HG02884 (cell line): ENCODE data around the gene STYXL1.
"Not testable (repeated sequence)": the region's sequence is repeated elsewhere in the genome, so short reads cannot be mapped to it uniquely, and the experiment has no call there.

Experiments used
- ATAC-seq: cut with Tn5 transposase; IDR thresholded peaks from one replicate; pipeline ENCODE4 v1.9.1; 2021; ENCODE audit warnings: mild to moderate bottlenecking, moderate library complexity; ENCODE audit not compliant: unreplicated experiment

Gene STYXL1

DNA sequence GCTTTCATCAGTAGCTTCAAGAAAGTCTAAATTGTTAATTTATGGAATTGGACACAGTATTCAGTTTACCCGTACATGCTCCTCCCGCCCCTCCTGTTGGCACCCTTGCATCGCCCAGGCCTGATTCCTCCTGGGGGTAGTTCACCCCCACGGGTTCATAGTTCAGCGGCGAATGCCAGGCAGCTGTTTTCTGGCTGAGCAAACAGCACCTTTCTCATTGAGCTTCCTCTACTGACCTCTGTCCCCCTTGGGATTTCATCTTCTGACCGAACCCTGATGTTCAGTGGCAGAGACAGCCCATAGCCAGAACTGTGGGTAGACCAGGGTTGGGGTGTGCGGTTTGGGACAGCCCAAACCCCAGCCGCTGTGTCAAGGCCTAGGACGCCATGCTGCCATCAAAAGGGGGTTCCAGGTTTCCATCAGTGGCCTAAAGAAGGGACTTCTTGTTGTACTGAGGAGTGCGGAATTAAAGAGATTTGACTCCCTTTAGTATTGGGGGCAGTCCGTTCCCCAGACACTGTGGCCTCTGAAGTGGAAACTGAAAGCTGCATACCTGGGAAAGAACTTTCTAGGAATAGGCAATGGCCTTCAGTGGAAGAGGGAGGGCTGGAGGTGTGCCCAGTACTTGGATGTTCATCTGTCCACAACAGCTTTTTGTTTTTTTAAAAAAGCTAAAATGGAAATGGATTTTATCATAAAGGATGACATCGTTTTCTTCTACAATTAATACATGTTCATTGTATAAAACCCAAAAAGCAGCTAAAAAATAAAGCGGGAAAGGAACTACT is 19.1 kb upstream of the STYXL1 start:
- no peak for ATAC-seq

DNA sequence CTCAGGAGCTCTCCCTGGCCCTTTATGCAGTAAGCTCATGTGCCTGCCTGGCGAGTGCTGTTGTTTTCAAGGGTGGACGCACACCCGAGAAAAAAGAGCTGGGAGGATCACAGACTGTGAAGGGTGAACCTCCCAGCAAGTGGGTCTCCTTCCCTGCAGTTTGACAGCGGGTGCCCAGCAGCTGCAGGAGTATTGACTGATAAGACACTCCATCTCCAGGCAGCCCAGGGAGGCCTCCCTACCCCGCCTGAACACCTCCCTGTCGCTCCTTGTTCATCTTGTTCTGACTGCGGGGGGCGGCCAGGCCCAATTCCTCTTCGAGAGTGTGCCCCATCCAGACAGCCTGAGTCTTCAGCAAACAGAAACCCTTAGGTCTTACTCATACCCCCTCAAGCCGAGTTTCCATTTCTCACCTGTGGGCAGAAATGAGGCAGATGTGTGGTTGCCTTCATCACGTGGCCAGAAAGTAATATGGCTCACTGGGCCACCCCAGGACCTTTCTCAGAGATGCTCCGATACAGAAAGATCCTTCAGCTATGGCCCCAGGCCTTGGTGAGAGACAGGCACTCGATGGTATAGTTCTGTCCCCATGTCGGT is 17.3 kb upstream of the STYXL1 start:
- ATAC-seq: no peak

DNA sequence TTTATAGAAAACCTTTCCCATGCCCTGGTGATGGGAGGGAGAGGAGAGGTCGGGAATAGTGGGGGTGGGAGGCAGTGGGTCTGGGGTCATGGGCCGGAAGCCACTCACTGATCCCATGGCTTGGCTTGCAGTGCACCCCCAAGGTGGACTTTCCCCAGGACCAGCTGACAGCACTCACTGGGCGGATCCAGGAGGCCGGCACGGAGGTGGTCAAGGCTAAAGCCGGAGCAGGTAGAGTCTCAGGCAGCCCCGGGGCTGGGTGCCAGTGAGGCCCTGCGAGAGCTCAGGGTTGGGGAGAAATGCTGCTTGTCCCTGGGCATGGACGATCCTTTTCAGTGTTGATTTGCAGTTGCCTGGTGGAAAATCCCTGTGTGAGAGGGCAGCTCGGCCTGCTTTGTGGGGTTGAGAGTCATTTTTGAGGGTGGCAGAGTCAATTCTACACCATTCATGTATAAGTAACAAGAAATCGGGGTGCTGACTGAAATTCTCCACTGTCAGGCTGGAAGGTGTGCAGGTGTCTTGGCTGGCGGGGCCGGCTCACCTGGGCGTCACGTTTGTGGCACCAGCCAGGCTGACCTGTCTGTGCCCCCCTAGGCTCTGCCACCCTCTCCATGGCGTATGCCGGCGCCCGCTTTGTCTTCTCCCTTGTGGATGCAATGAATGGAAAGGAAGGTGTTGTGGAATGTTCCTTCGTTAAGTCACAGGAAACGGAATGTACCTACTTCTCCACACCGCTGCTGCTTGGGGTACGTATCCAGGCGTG is 16.6 kb upstream of the STYXL1 start:
- no peak for ATAC-seq

DNA sequence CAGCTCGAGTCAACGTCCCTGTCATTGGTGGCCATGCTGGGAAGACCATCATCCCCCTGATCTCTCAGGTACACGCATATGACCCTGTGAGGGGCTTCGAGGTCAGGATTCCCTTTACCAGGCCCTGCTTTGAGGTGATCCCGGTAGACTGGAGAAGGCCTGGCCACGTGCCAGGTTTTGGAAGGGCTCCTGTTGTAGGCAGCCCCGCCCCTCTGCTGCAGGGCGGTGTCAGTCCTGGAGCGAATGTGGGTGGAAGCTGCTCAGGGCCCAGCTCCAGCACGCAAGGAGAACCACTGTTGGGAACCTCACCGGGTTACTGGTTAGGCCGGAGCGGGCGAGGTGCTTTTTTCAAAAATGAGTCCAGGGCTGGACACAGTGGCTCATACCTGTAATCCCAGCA is 15.7 kb upstream of the STYXL1 start:
- no peak for ATAC-seq

DNA sequence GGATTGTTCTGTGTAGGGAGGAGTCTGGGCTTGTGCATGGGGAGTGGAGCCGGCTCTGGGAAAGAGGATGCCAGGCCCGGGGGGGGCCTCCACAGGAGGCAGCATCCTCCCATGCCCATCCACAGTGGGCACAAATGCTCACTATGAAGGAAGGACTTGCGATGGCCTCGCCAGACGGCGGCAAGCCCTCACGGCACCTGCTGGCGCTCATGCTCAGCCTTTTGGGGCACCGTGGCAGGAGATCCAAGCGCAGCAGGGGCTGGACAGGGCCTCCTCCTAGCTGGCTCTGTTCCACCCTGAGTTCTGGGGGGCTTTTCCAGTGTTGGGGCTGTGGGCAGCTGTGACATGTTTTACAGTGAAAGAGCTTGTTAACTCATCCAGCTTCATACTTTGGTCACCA is 15.3 kb upstream of the STYXL1 start:
- ATAC-seq: no peak

DNA sequence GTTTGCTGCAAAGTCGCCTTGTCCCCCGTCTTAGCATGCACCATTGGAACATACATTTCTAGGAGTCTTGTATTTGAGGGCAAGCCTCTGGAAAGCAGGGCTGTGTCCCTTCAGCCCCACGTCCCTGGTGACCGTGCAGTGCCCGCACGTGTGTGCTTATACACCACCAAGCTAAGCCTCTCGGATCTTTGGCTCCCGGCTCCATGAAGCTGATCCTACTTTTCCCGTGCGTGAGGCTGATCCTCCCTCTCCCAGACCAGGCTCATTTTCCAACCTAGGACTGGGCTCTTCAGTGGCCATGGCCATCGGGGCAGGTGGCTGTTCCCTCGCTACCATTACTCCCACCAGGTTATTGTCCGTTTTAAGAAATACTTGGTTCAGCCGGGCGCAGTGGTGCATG is 14.5 kb upstream of the STYXL1 start:
- no peak for ATAC-seq

DNA sequence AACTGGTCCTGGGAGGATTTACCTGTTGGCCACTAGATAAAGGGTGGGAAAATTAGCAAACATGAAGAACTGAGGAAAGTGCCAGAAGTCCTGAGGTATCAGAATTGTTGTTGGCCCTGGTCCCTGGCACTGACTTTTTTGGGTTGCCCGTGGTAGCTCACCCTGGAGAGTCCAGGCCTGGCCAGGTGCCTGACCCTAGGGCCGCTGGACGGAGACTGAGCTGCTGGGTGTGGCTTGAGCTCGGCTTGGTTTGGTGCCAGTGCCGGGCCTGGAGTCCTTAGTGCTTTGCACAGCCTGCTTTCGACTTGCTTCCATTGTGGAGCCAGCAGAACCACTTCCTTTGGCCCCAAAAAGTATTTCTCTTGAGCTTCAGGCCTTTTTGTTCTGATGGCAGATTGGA is 13.0 kb upstream of the STYXL1 start:
- no peak for ATAC-seq

DNA sequence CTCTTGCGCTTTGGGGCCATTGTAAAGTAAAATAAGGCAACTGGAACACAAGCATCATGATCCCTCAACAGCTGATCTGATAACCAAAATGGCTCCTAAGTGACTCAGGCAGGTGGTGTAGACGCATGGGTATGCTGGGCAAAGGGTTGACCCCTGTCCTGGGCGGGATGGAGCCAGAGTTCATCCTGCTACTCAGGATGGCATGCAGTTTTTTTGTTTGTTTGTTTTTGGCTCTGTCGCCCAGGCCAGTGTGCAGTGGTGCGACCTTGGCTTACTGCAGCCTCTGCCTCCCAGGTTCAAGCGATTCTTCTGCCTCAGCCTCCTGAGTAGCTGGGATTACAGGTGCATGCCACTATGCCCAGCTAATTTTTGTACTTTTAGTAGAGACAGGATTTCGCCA is 10.9 kb upstream of the STYXL1 start:
- ATAC-seq: not testable (repeated sequence)

DNA sequence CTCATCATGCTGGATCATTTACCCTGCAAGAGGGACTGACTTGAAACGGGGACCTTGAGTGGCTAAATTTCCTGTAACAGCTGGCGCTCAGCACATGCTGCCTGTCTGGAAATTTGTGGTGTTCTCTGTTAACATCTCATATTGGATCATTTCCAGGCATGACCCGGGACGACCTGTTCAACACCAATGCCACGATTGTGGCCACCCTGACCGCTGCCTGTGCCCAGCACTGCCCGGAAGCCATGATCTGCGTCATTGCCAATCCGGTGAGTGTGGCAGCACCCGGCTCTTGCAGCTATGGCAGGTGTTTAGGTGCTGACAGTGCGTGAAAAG is 10.0 kb upstream of the STYXL1 start:
- ATAC-seq: no peak

DNA sequence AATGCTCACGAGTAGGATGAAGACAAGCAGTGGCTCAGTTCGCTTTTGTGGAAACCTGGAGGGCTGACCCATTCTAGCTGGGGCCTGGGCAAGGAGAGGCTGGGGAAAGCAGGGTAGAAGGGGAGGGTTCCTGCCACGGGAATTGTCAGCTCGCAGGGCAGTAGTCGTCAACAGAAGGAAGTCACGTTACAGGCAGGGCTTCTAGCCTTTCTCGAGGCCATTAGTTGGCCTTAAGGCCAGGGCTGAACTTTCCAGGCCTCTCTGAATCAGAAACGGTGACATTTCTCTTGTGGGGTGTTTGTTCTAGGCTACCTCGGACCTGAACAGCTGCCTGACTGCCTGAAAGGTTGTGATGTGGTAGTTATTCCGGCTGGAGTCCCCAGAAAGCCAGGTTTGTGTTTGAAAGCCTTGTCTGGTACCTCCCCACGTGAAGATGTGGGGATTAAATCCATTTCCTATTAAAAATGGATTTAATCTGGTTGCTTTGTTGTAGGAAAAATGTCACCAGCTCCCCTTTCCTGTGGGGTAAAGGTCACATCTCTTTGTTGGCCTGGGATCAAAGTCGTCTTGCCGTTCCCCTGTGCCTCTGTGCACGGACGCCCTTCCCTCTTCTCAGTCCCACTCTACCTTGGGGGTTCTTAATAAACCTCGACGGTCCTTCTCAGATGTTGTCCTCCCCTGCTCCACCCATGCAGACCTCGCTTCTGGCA is 9.5 kb upstream of the STYXL1 start:
- ATAC-seq: no peak

DNA sequence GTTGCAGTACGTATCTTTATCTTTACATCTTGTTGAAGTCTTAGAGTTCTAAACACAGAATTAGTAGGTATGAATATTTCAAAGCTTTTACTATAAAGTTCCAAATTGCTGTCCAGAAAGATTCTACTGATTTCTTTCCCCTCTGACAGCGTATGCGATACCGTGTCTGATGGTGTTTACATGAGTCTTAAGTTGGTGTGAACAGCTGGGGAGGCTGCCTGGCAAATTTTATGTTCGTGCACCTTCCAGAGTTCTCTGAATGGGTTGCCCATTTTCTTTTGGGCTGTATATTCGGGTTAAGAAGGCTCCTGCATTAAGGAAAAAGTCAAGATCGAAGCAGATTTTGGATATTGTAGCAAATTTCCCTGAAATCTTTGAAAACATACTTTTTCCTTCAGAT is 8.4 kb upstream of the STYXL1 start:
- no peak for ATAC-seq

DNA sequence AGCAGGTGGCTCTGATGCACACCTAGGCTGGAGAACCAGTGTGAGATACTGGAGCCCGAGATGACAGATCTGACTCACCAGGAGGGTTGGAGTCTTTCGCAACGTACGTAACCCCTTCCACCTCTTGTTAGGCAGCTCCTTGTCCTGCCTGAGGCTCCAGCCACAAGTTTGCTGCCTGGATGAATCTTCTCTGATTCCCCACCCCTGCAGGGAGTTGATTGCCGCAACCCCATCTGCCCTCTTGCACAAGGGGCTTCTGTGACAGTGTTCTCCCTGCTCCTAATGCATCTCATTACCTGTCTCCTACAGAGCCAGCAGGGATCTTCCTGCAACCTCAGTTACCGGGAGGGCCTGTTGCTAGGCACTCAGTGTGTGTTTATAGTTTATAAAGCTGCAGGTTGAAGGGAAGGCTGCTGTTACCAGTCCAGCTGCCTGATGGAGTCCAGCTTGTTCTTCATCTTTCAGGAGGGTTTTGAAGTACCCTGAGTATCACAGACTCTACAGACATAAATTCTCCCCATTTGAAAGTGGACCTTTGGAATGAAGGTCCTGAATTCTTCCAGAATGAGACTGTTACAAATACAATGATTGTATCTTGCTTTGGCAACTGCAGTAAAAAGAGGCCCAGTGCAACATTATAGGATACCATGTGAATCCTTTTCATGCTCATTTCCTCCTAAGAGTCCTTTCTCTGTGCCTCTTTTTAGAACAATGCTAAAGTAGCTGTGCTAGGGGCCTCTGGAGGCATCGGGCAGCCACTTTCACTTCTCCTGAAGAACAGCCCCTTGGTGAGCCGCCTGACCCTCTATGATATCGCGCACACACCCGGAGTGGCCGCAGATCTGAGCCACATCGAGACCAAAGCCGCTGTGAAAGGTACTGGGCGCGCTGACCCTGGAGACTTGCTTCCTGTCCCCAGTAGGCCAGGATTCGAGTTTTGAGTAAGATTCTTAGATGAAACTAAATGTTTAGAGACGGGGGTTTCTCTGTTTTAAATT is 6.6 kb upstream of the STYXL1 start:
- ATAC-seq: no peak

DNA sequence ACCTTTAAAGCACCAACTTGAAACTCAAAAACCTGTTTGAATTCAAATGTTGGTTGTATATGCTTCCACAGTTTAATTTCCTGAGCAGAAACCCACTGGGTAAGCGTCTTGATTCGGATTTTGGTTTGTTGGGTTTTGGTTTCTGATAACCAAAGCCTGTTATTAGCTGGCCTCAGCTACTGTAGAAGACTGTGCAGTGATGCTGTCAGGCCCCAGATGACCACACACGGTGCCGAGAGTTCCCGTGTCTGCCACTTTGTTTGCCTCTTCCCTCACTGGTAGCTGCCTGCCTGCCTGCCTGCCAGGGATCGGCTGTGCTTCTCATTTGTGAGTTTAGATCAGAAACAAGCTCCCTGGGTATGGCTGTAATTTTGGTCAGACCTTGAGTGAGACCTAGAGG is 5.7 kb upstream of the STYXL1 start:
- no peak for ATAC-seq

DNA sequence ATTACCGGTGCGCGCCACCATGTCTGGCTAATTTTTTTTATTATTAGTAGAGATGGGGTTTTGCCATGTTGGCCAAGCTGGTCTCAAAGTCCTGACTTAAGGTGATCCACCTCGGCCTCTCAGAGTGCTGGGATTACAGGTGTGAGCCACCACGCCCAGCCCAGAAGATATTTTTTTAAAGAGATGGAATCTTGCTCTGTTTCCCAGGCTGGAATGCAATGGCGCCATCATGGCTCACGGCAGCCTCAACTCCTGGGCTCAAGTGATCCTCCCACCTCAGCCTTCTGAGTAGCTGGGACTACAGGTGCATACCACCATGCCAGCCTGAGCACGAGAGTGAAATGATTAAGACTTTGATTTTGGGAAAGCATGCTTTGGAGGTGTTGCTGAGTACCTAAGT is 4.9 kb upstream of the STYXL1 start:
- not testable (repeated sequence) for ATAC-seq

DNA sequence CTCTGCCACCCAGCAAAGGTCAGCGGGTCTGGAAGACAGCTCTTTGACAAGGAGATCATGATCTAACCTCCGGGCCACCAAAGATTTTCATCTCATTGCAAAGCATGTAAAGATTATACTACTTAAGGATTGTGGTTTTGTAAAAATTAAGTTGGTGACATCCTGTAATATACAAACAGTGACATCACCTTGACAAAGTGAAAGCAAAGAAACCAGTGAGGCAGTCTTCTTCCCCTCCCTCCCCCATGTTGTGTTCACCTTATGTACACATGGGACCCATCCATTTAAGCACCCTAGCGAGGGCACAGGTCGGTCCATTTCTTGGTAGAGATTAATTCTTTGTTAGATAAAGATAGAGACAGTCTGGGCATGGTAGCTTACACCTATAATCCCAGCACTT is 4.0 kb upstream of the STYXL1 start:
- ATAC-seq: no peak

DNA sequence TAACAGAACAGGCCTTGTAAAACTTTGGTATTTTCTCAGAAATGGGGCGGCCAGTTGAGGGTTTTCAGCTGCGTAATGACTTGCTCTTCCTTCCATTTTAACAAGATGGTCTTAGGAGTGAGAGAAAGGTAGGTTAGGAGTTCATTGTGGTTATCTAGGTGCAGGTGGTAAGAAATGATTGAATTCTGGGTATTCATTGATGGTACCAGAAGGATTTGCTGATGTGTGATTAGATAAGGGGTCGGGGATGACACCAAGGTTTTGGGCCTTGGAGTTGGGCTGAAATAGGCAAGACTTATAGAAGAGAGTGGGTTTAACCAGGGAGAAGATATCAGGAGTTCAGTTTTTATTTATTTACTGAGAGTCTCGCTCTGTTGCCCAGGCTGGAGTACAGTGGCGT is 2.7 kb upstream of the STYXL1 start:
- no peak for ATAC-seq

DNA sequence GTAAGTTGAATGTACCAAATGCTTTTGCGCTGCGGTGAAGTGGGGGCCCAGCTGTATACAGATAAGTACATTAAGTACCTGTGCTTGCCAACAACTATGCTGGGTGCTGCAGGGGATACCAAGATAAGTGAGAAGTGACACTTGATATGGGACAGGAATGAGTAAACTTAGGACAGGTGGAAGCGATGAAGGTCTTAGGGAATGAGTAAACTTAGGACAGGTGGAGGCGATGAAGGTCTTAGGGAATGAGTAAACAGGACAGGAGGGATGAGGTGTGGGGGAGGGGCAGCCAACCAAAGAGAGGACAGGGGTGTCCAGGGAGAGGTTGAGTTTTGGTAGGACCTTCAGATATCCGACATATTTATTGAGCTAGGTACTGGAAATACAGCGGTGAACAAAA is 1.5 kb upstream of the STYXL1 start:
- ATAC-seq: no peak

DNA sequence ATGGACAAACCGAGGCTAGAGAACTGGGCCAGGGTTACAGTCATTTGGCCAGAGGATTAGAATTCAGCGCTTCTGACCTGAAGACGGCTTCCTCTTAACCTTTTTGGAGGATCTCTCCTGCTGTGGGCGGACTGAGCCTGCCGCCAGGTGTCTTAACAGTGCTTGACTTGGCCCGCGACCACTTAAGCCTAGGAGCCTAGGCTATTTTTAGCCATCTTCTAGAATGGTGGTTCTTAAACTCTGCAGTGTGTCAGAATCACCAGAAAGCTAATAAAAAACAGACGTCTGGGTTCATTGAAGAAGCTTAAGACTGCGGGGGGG is 828 bp upstream of the STYXL1 start:
- ATAC-seq: no peak

DNA sequence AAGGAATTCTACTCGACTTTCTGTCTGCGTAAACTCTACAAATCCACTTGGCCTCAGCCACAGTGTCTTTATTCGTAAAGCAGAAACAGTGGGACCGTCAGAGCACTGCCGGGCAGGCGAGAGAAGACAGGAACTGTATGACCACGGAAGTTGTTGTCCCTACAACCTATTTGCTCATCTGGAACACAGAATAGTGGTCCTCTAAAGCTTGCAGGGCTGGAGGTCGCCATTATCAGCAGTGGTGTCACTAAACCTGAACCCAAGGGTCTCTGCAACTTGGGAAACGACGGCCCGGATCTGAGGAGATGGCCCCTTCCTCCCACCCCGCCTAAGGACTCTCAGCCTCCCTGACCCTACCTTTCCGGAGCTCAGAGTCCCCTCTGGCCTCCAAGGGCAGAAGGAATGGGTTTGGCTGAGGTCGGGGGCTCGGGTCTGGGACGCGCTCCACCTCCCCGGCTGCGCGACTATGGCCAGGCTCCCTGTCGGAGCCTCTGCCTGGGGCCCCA is 442 bp downstream of the STYXL1 start:
- no peak for ATAC-seq

DNA sequence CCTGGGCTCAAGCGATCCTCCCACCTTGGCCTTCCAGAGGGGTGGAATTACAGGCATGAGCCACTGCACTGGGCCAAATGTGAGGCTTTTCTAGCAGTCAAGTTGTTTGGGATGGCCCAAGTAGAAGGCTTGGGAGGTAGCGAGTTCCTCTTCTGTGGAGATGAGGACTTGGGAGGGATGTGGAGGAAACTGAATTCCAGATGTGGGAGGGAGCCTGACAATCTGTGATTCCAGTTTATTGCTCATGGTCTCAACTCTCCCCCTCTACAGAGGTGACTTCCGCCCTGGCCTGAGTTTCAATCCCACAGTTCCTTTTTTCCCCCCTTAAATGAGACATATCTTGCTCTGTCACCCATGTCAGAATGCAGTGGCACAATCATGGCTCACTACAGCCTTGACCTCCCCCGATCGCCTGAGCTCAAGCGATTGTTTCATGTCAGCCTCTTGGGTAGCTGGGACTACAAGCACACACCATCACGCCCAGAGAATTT is 3.4 kb downstream of the STYXL1 start:
- ATAC-seq: no peak
